ENCODE data around the gene MICAL3. TPM values are rescaled to one million over a fixed set of nuclear protein-coding genes. Genes with fewer than 3 reads are reported as not detected.
"Not testable (repeated sequence)": the region's sequence is repeated elsewhere in the genome, so short reads cannot be mapped to it uniquely, and the experiment has no call there.

Gene MICAL3
- total RNA-seq, 1 donor from 2014 or later: 33.6 TPM

GRCh38 chr22:18066181-18066859 lies 42.0 kb upstream of the MICAL3 start:
- H3K4me1 Mint-ChIP-seq: peaks cover 5% of the 10 kb centered on the region
- Histone ChIP-seq H3K27ac (no peak overlapping the region), H2AFZ (replicated peaks) (no peak overlapping the region), H3K4me2 (no peak overlapping the region), H3K9ac (no peak overlapping the region), H3K79me2 (ENCODE audit: low read depth) (no peaks in the 10 kb centered on the region), H3K27me3 (no peaks in the 10 kb centered on the region), H3K36me3 (no peaks in the 10 kb centered on the region), H4K20me1 (ENCODE audit: low read depth) (no peaks in the 10 kb centered on the region), H3F3A (ENCODE audit: low read depth) (no peaks in the 10 kb centered on the region), H3K4me3 (no peak overlapping the region), H3K9me3 (ENCODE audit: low read depth) (no peaks in the 10 kb centered on the region), H3K4me1 (no peaks in the 10 kb centered on the region)
- no peaks in the 10 kb centered on the region for H3K9me3 Mint-ChIP-seq
- DNase-seq (ENCODE audit: low spot score): no peak
- no peak overlapping the region for H3K27ac Mint-ChIP-seq
- TF ChIP-seq EZH2 (IDR thresholded peaks at IDR 0.05) (no peak), EZH2phosphoT487 (IDR thresholded peaks at IDR 0.05) (no peak), CTCF (IDR thresholded peaks at IDR 0.05) (no peak)
- no peaks in the 10 kb centered on the region for H3K36me3 Mint-ChIP-seq
- H3K4me3 Mint-ChIP-seq: no peak overlapping the region
- peaks cover 14% of the 10 kb centered on the region for H3K27me3 Mint-ChIP-seq (ENCODE audit: insufficient read depth, low read depth)

GRCh38 chr22:18065256-18065655 lies 40.9 kb upstream of the MICAL3 start:
- H3K36me3 Mint-ChIP-seq: no peaks in the 10 kb centered on the region
- H3K9me3 Mint-ChIP-seq: no peaks in the 10 kb centered on the region
- H3K4me2 ChIP-seq: no peak overlapping the region
- no peak overlapping the region for H3K4me3 ChIP-seq
- H3K27me3 ChIP-seq: no peaks in the 10 kb centered on the region
- H2AFZ ChIP-seq (replicated peaks): peak overlapping the region; percentile 3
- H3K9me3 ChIP-seq (ENCODE audit: low read depth): no peaks in the 10 kb centered on the region
- no peaks in the 10 kb centered on the region for H3K36me3 ChIP-seq
- peaks cover 9% of the 10 kb centered on the region for H3K27me3 Mint-ChIP-seq (ENCODE audit: insufficient read depth, low read depth)
- H3F3A ChIP-seq (ENCODE audit: low read depth): no peaks in the 10 kb centered on the region
- H3K9ac ChIP-seq: no peak overlapping the region
- H4K20me1 ChIP-seq (ENCODE audit: low read depth): no peaks in the 10 kb centered on the region
- H3K27ac ChIP-seq: no peak overlapping the region
- peaks cover 9% of the 10 kb centered on the region for H3K4me1 Mint-ChIP-seq
- no peak overlapping the region for H3K4me3 Mint-ChIP-seq
- DNase-seq (ENCODE audit: low spot score): peak; percentile 27
- no peaks in the 10 kb centered on the region for H3K4me1 ChIP-seq
- TF ChIP-seq EZH2phosphoT487 (IDR thresholded peaks at IDR 0.05): no peak
- TF ChIP-seq CTCF (IDR thresholded peaks at IDR 0.05): peak; percentile 22
- TF ChIP-seq EZH2 (IDR thresholded peaks at IDR 0.05): no peak
- H3K27ac Mint-ChIP-seq: no peak overlapping the region
- no peaks in the 10 kb centered on the region for H3K79me2 ChIP-seq (ENCODE audit: low read depth)

- Histone ChIP-seq H2AFZ (replicated peaks) (no peak overlapping the region), H3K27me3 (no peaks in the 10 kb centered on the region), H3K79me2 (ENCODE audit: low read depth) (no peaks in the 10 kb centered on the region), H3K4me1 (no peaks in the 10 kb centered on the region), H3K4me3 (no peak overlapping the region), H3K36me3 (no peaks in the 10 kb centered on the region), H3F3A (ENCODE audit: low read depth) (no peaks in the 10 kb centered on the region), H4K20me1 (ENCODE audit: low read depth) (no peaks in the 10 kb centered on the region), H3K9me3 (ENCODE audit: low read depth) (no peaks in the 10 kb centered on the region), H3K27ac (no peak overlapping the region), H3K4me2 (no peak overlapping the region), H3K9ac (no peak overlapping the region)
- Mint-ChIP-seq H3K27ac (no peak overlapping the region), H3K27me3 (ENCODE audit: insufficient read depth, low read depth) (peaks cover 9% of the 10 kb centered on the region), H3K9me3 (no peaks in the 10 kb centered on the region), H3K4me3 (no peak overlapping the region), H3K4me1 (peaks cover 9% of the 10 kb centered on the region), H3K36me3 (no peaks in the 10 kb centered on the region)
- TF ChIP-seq CTCF (IDR thresholded peaks at IDR 0.05) (no peak), EZH2phosphoT487 (IDR thresholded peaks at IDR 0.05) (no peak), EZH2 (IDR thresholded peaks at IDR 0.05) (no peak)
- DNase-seq (ENCODE audit: low spot score): no peak
Observed at GRCh38 chr22:18064636-18065035, 40.3 kb upstream of the MICAL3 start.

- not testable (repeated sequence) for H3K4me1 Mint-ChIP-seq; DNase-seq (ENCODE audit: low spot score); H2AFZ ChIP-seq (replicated peaks); H3K9me3 Mint-ChIP-seq; H3K27me3 Mint-ChIP-seq (ENCODE audit: insufficient read depth, low read depth); H4K20me1 ChIP-seq (ENCODE audit: low read depth); H3K4me2 ChIP-seq; H3K4me1 ChIP-seq; H3K9ac ChIP-seq; H3F3A ChIP-seq (ENCODE audit: low read depth); H3K27ac Mint-ChIP-seq; H3K27me3 ChIP-seq; H3K4me3 Mint-ChIP-seq; H3K36me3 ChIP-seq; H3K9me3 ChIP-seq (ENCODE audit: low read depth); H3K79me2 ChIP-seq (ENCODE audit: low read depth); H3K4me3 ChIP-seq; H3K27ac ChIP-seq; H3K36me3 Mint-ChIP-seq
Observed at GRCh38 chr22:18063715-18064114, 39.4 kb upstream of the MICAL3 start.

All from neural progenitor cell (in vitro differentiated cells).